A549 (cell line): ENCODE results near the gene PHLDA1. TPM values are rescaled to one million over a fixed set of nuclear protein-coding genes. Genes with fewer than 3 reads are reported as not detected.

Experiments used
- ATAC-seq, 2 experiments: fragments of 200-7000 bp in 1 of 2; fragments of >200 bp in 1 of 2; cut with Nextera tagmentation in 1 of 2; cut with Tn5 transposase in 1 of 2; 3 replicates each; pipeline versions ENCODE4 v1.8.0 to v1.9.1; 2018 to 2020; ENCODE audit warnings: mild to moderate bottlenecking in 1 of 2, moderate library complexity in 1 of 2
- CTCF ChIA-PET: fragments of 300-600 bp; sonication (Branson Sonifier 250); formaldehyde crosslinking; extraction: SDS; loops from one replicate; lab custom pipeline; 2021; ENCODE audit warnings: antibody characterized with exemption, inconsistent platforms; lab: Yijun Ruan, JAX
- POLR2A ChIA-PET: fragments of 350-600 bp; formaldehyde crosslinking; extraction: SDS; loops from one replicate; lab custom pipeline; 2021; ENCODE audit warnings: antibody characterized with exemption, inconsistent platforms; lab: Yijun Ruan, JAX
- DNase-seq, 2 experiments: peaks; one replicate each; pipeline versions ENCODE4 v3.0.0 to v3.0.0-alpha.2; 2011 to 2016; ENCODE audit warnings: low read depth in 1 of 2, low spot score in 1 of 2
- FAIRE-seq: peaks from 2 replicates; lab custom pipeline; 2011; peaks lifted over from hg19 to GRCh38; lab: Jason Lieb, UNC
- H3K27ac ChIP-seq, 2 experiments: fragments of >200 bp; sonication (Bioruptor Twin); formaldehyde crosslinking; 3 replicates each; pipeline ENCODE4 v1.5.1; 2016 to 2017
- H3K4me1 ChIP-seq: fragments of >200 bp; sonication (Bioruptor Twin); formaldehyde crosslinking; 3 replicates; pipeline ENCODE4 v1.6.1; 2016
- H3K4me2 ChIP-seq: fragments of >200 bp; sonication (Bioruptor Twin); formaldehyde crosslinking; 3 replicates; pipeline ENCODE4 v1.6.1; 2016
- H3K4me3 ChIP-seq: fragments of >200 bp; sonication (Bioruptor Twin); formaldehyde crosslinking; 3 replicates; pipeline ENCODE4 v1.5.1; 2016
- H3K9me3 ChIP-seq: fragments of >200 bp; sonication (Bioruptor Twin); formaldehyde crosslinking; 3 replicates; pipeline ENCODE4 v1.6.1; 2016
- CBX8 ChIP-seq: fragments of 200-600 bp; sonication (generic); IDR thresholded peaks from 2 replicates; pipeline ENCODE4 v1.6.1; 2016
- CEBPB ChIP-seq, 2 experiments: fragments of >200 bp in 1 of 2; sonication (Bioruptor Twin) in 1 of 2; formaldehyde crosslinking in 1 of 2; IDR thresholded peaks; 2 replicates each; pipeline ENCODE4 v1.6.1; 2012 to 2016
- EP300 ChIP-seq, 2 experiments: fragments of >200 bp; sonication (Bioruptor Twin); formaldehyde crosslinking; IDR thresholded peaks; 2 replicates in 1 of 2; 3 replicates in 1 of 2; pipeline ENCODE4 v1.6.1; 2016 to 2017
- ESRRA ChIP-seq: fragments of 150-350 bp; IDR thresholded peaks from 2 replicates; pipeline ENCODE4 v1.6.1; 2014; ENCODE audit warnings: mild to moderate bottlenecking, low read length, borderline replicate concordance
- HOXB13 ChIP-seq: fragments of 250-450 bp; sonication (Bioruptor Pico); IDR thresholded peaks from 2 replicates; pipeline ENCODE4 v1.5.0; 2020; ENCODE audit warnings: low read depth, mild to moderate bottlenecking, moderate library complexity
- MAFK ChIP-seq: fragments of 450-650 bp; IDR thresholded peaks from 2 replicates; pipeline ENCODE4 v1.6.1; 2014; ENCODE audit not compliant: partially characterized antibody
- MAZ ChIP-seq: fragments of 150-350 bp; IDR thresholded peaks from 2 replicates; pipeline ENCODE4 v1.6.1; 2014; ENCODE audit warnings: antibody characterized with exemption, low read depth, low read length, borderline replicate concordance
- MYC ChIP-seq: IDR thresholded peaks from 2 replicates; pipeline ENCODE4 v1.6.1; 2012; ENCODE audit warnings: mild to moderate bottlenecking, inconsistent platforms, low read length, improper control_type of control experiment, borderline replicate concordance
- NFE2L2 ChIP-seq: fragments of 150-350 bp; conservative IDR thresholded peaks from 2 replicates; pipeline ENCODE4 v1.6.1; 2014; ENCODE audit warnings: low read length
- POLR2A ChIP-seq: IDR thresholded peaks from 2 replicates; pipeline ENCODE4 v1.6.1; 2012; ENCODE audit warnings: mild to moderate bottlenecking, low read length
- POLR2AphosphoS2 ChIP-seq: conservative IDR thresholded peaks from 2 replicates; pipeline ENCODE4 v1.6.1; 2012; ENCODE audit warnings: low read length, improper control_type of control experiment, inconsistent platforms
- RNF2 ChIP-seq: fragments of 200-600 bp; sonication (generic); IDR thresholded peaks from 2 replicates; pipeline ENCODE4 v1.6.1; 2016; ENCODE audit warnings: low read depth, mild to moderate bottlenecking, antibody characterized with exemption, moderate library complexity, borderline replicate concordance
- SMC3 ChIP-seq: fragments of >200 bp; sonication (Bioruptor Twin); formaldehyde crosslinking; IDR thresholded peaks from 3 replicates; pipeline ENCODE4 v1.6.1; 2018; ENCODE audit warnings: inconsistent platforms
- ZSCAN20 ChIP-seq: fragments of 250-450 bp; sonication (Bioruptor Pico); IDR thresholded peaks from 2 replicates; pipeline ENCODE4 v1.8.0; 2022; ENCODE audit warnings: mild to moderate bottlenecking, moderate library complexity
- WGBS: methylation state at CpG from one replicate; pipeline ENCODE4 v1.1.6; 2017; ENCODE audit errors: missing lambda C conversion rate; 5-methylcytosine and 5-hydroxymethylcytosine counted together
- polyA plus RNA-seq, 4 experiments: library from polyadenylated mRNA; depleted of rRNA in 3 of 4; stranded (reverse); fragments of >200 nt; fragmentation: RNase III in 1 of 4; extraction: RNeasy Plus Mini Kit Qiagen cat#74134 plus additional on column Dnase treatment in 1 of 4; gene quantifications; 2 replicates in 3 of 4; 3 replicates in 1 of 4; pipeline ENCODE4 v1.2.3, GENCODE V29; 2011 to 2017
- TF ChIP-seq, protein P1 (sequence below): fragments of >200 bp; sonication (Bioruptor Twin); formaldehyde crosslinking; IDR thresholded peaks from 3 replicates; pipeline ENCODE4 v1.5.1; 2016
- TF ChIP-seq, protein P2 (sequence below): fragments of >200 bp; sonication (Bioruptor Twin); formaldehyde crosslinking; IDR thresholded peaks from 2 replicates; pipeline ENCODE4 v1.6.1; 2016
- TF ChIP-seq, protein P3 (sequence below): fragments of 200-600 bp; sonication (generic); IDR thresholded peaks from 2 replicates; pipeline ENCODE4 v1.6.1; 2016; ENCODE audit warnings: antibody characterized with exemption, mild to moderate bottlenecking, moderate library complexity
- TF ChIP-seq, protein P4 (sequence below): fragments of 250-450 bp; sonication (Bioruptor Pico); IDR thresholded peaks from 2 replicates; pipeline ENCODE4 v1.5.0; 2021; ENCODE audit warnings: mild to moderate bottlenecking, moderate library complexity, borderline replicate concordance

The PHLDA1 gene
- polyA plus RNA-seq, 2 of the 4 experiments (the other 2 are of a cell fraction): 43.1 to 71.6 TPM

DNA sequence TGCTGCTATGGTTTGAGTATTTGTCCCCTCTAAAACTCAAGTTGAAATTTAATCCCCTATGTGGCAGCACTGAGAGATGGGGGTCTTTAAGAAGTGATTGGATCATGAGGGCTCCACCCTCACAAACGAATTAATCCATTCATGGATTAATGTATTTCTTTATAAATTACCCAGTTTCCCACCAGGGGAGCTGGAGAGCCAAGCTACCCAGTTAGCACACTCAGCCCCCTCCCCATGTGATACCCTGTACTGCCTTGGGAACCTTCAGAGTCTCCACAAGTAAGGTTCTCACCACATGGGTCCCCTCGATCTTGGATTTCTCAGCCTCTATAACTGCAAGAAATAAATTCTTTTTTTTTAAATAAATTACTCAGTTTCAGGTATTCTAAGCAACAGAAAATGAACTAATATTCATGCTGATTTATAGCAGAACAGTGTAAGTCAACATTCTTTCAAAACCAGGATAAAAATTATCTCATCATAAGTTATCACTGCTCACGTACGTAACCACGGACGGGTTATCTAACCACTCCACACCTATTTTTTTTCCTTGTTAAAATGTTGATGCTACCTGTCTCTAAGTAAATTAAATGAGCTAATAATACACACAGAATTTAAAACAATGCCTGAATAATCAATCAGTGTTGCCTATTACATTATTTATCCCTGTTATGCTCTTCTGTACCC is 49.3 kb upstream of the PHLDA1 start:
- H3K4me1 ChIP-seq: peaks cover 50% of the 10 kb centered on the region
- CTCF ChIA-PET: interaction anchor here (0.6 to 2.5 kb wide), 3 partner anchors 54 to 267 kb away, joined by 3 to 10 read pairs (median 4); partner anchors contain the start of gene BBS10
- no peak overlapping the region for H3K27ac ChIP-seq
- DNase-seq (peak; percentile 37 to 38), ATAC-seq (no peak), FAIRE-seq (no peak)
- H3K9me3 ChIP-seq: peaks cover 7% of the 10 kb centered on the region; the same call in 1 of the 3 replicates
- TF ChIP-seq NFE2L2: no peak
- no peak for TF ChIP-seq RNF2
- no peak for TF ChIP-seq MAZ
- TF ChIP-seq, protein P1, sequence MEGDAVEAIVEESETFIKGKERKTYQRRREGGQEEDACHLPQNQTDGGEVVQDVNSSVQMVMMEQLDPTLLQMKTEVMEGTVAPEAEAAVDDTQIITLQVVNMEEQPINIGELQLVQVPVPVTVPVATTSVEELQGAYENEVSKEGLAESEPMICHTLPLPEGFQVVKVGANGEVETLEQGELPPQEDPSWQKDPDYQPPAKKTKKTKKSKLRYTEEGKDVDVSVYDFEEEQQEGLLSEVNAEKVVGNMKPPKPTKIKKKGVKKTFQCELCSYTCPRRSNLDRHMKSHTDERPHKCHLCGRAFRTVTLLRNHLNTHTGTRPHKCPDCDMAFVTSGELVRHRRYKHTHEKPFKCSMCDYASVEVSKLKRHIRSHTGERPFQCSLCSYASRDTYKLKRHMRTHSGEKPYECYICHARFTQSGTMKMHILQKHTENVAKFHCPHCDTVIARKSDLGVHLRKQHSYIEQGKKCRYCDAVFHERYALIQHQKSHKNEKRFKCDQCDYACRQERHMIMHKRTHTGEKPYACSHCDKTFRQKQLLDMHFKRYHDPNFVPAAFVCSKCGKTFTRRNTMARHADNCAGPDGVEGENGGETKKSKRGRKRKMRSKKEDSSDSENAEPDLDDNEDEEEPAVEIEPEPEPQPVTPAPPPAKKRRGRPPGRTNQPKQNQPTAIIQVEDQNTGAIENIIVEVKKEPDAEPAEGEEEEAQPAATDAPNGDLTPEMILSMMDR: no peak
- TF ChIP-seq ZSCAN20 (CRISPR knock-in tag): no peak
- no peak for TF ChIP-seq MYC
- TF ChIP-seq, protein P2, sequence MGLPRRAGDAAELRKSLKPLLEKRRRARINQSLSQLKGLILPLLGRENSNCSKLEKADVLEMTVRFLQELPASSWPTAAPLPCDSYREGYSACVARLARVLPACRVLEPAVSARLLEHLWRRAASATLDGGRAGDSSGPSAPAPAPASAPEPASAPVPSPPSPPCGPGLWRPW: no peak
- TF ChIP-seq MAFK: no peak
- no peak for TF ChIP-seq CEBPB (IDR thresholded peaks at IDR 0.05)
- TF ChIP-seq, protein P3, sequence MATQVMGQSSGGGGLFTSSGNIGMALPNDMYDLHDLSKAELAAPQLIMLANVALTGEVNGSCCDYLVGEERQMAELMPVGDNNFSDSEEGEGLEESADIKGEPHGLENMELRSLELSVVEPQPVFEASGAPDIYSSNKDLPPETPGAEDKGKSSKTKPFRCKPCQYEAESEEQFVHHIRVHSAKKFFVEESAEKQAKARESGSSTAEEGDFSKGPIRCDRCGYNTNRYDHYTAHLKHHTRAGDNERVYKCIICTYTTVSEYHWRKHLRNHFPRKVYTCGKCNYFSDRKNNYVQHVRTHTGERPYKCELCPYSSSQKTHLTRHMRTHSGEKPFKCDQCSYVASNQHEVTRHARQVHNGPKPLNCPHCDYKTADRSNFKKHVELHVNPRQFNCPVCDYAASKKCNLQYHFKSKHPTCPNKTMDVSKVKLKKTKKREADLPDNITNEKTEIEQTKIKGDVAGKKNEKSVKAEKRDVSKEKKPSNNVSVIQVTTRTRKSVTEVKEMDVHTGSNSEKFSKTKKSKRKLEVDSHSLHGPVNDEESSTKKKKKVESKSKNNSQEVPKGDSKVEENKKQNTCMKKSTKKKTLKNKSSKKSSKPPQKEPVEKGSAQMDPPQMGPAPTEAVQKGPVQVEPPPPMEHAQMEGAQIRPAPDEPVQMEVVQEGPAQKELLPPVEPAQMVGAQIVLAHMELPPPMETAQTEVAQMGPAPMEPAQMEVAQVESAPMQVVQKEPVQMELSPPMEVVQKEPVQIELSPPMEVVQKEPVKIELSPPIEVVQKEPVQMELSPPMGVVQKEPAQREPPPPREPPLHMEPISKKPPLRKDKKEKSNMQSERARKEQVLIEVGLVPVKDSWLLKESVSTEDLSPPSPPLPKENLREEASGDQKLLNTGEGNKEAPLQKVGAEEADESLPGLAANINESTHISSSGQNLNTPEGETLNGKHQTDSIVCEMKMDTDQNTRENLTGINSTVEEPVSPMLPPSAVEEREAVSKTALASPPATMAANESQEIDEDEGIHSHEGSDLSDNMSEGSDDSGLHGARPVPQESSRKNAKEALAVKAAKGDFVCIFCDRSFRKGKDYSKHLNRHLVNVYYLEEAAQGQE: no peak
- no peak for TF ChIP-seq EP300 (IDR thresholded peaks at IDR 0.05)
- TF ChIP-seq HOXB13 (CRISPR knock-in tag): no peak
- TF ChIP-seq, protein P4, sequence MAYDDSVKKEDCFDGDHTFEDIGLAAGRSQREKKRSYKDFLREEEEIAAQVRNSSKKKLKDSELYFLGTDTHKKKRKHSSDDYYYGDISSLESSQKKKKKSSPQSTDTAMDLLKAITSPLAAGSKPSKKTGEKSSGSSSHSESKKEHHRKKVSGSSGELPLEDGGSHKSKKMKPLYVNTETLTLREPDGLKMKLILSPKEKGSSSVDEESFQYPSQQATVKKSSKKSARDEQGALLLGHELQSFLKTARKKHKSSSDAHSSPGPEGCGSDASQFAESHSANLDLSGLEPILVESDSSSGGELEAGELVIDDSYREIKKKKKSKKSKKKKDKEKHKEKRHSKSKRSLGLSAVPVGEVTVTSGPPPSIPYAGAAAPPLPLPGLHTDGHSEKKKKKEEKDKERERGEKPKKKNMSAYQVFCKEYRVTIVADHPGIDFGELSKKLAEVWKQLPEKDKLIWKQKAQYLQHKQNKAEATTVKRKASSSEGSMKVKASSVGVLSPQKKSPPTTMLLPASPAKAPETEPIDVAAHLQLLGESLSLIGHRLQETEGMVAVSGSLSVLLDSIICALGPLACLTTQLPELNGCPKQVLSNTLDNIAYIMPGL (CRISPR knock-in tag): no peak
- no peak for TF ChIP-seq CBX8
- no peak for TF ChIP-seq POLR2A
- H3K4me3 ChIP-seq: no peak overlapping the region
- POLR2A ChIA-PET: no interaction called here
- WGBS: 78% methylated on average over 6 of the region's 6 CpGs
- peak overlapping the region; percentile 80 for H3K4me2 ChIP-seq

DNA sequence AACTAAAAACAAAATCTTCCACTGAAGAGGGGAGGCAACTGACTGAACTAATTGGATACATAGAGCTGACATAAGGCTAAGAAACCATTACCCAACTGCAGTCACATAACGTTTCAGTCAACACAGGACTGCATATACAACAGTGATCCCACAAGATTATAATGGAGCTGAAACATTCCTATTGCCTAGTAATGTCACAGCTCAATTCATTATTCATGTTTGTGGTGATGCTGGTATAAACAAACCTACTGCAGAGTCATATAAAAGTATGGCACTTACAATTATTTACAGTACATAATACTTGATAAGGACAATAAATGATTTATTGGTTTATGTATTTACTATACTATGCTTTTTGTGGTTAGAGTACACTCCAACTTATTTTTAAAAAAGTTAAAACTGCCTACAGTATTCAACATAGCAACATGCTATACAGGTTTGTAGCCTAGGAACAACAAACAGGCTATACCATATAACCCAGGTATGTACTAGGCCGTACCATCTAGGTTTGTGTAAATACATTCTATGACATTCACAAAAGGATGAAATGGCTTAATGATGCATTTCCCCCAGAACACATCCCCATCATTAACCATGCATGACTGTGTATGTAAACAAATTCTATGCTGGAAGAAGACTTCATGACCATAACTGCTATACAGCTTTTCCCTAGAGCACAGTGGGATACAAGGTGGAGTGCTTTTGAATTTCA is 48.6 kb upstream of the PHLDA1 start:
- no peak for FAIRE-seq
- CTCF ChIA-PET: interaction anchor here (0.6 to 1.5 kb wide), 5 partner anchors 55 to 376 kb away, joined by 3 to 4 read pairs (median 3); partner anchors contain the start of gene BBS10
- TF ChIP-seq POLR2AphosphoS2 (peak; percentile 87; the same call in 1 of the 2 replicates), SMC3 (no peak), ESRRA (no peak)
- DNase-seq: no peak
- POLR2A ChIA-PET: no interaction called here
- 75% methylated on average over 2 of the region's 2 CpGs for WGBS
- Histone ChIP-seq H3K27ac (no peak overlapping the region), H3K9me3 (peaks cover 7% of the 10 kb centered on the region; the same call in 1 of the 3 replicates), H3K4me1 (peaks cover 51% of the 10 kb centered on the region), H3K4me2 (peak overlapping the region; percentile 80; the same call in 1 of the 3 replicates), H3K4me3 (no peak overlapping the region)
- ATAC-seq: no peak
